Lung (tissue), 12 donors: Measurements from ENCODE around the gene AK6. TPM values are rescaled to one million over a fixed set of nuclear protein-coding genes. Genes with fewer than 3 reads are reported as not detected.

ENCODE experiments used
- ATAC-seq: fragments of 200-7000 bp; cut with Tn5 transposase; one replicate; pipeline ENCODE4 v1.9.1; 2020; ENCODE audit warnings: moderate number of reproducible peaks; ENCODE audit not compliant: insufficient read depth, low FRiP score
- DNase-seq, 3 donors: peaks; one replicate each; pipeline ENCODE4 v3.0.0-alpha.2; 2013 to 2017
- H3K27ac ChIP-seq, 2 donors: one replicate each; pipeline ENCODE4 v1.5.1; 2013; ENCODE audit warnings: mild to moderate bottlenecking in 2 of 2, moderate library complexity in 2 of 2, control low read depth in 1 of 2, inconsistent platforms in 1 of 2, low read depth in 1 of 2, low read length in 1 of 2
- H3K27me3 ChIP-seq, 3 donors: one replicate each; pipeline ENCODE4 v1.5.1; 2013; ENCODE audit warnings: low read length in 2 of 3; ENCODE audit not compliant: control insufficient read depth in 3 of 3, insufficient read depth in 3 of 3
- H3K36me3 ChIP-seq, 4 donors: one replicate each; pipeline ENCODE4 v1.5.1; 2013; ENCODE audit warnings: low read length in 4 of 4, mild to moderate bottlenecking in 1 of 4, moderate library complexity in 1 of 4; ENCODE audit not compliant: control insufficient read depth in 4 of 4, insufficient read depth in 4 of 4
- H3K4me1 ChIP-seq, 5 donors: one replicate each; pipeline ENCODE4 v1.5.1; 2013; ENCODE audit warnings: low read length in 5 of 5, mild to moderate bottlenecking in 2 of 5, moderate library complexity in 1 of 5; ENCODE audit not compliant: control insufficient read depth in 5 of 5, insufficient read depth in 5 of 5
- H3K4me3 ChIP-seq: one replicate; pipeline ENCODE4 v1.5.1; 2013; ENCODE audit warnings: mild to moderate bottlenecking, control low read depth, moderate library complexity
- H3K9ac ChIP-seq, 2 donors: one replicate each; pipeline ENCODE4 v1.5.1; 2013; ENCODE audit warnings: low read length in 2 of 2, control low read depth in 1 of 2; ENCODE audit not compliant: insufficient read depth in 1 of 2
- H3K9me3 ChIP-seq, 4 donors: one replicate each; pipeline ENCODE4 v1.5.1; 2013; ENCODE audit warnings: low read length in 3 of 4, mild to moderate bottlenecking in 1 of 4, moderate library complexity in 1 of 4; ENCODE audit not compliant: control insufficient read depth in 4 of 4, insufficient read depth in 3 of 4
- CTCF ChIP-seq: IDR thresholded peaks from 2 replicates; pipeline ENCODE4 v1.5.1; 2012; ENCODE audit warnings: mild to moderate bottlenecking; ENCODE audit errors: control extremely low read depth, extremely low read depth
- WGBS, 2 donors: extraction: QIAGEN DNeasy Blood & Tissue Kit; methylation state at CpG; one replicate each; pipeline ENCODE4 v1.1.7; 2013; 5-methylcytosine and 5-hydroxymethylcytosine counted together
- polyA plus RNA-seq, 2 donors: library from polyadenylated mRNA; stranded (reverse); fragments of 200-250 nt; gene quantifications; one replicate each; pipeline ENCODE4 v1.2.1, GENCODE V29; 2013
- total RNA-seq, 2 donors: library from RNA; depleted of rRNA in 1 of 2; stranded (reverse); fragments of >200 nt in 1 of 2; gene quantifications; one replicate each; pipeline ENCODE4 v1.2.1, GENCODE V29; 2014 to 2021
- donor health status: control.
- donor health status: control.
- donor health status: Bipolar disorder and iron deficiency.
- donor health status: healthy.
- donor health status: DM: yes; HTN: yes; CAD: no.

Gene AK6
- total and polyA plus RNA-seq, 4 donors, result 20.6 to 38.0 (median 33.7) TPM

GRCh38 chr5:69404659-69405330 is 35.5 kb upstream of the AK6 start:
- Histone ChIP-seq H3K4me1 (no peaks in the 10 kb centered on the region), H3K27ac (no peak overlapping the region), H3K4me3 (no peak overlapping the region), H3K27me3 (no peaks in the 10 kb centered on the region), H3K36me3 (peaks cover 12 to 30% (median 20%) of the 10 kb centered on the region in 4 donors), H3K9me3 (peaks cover 0 to 2% (median 0%) of the 10 kb centered on the region in 4 donors), H3K9ac (no peak overlapping the region)
- TF ChIP-seq CTCF, result no peak
- ATAC-seq (no peak), DNase-seq (no peak)
- WGBS, 2 donors, result 79 to 90% methylated on average over 15 of the region's 15 CpGs

- no peak for TF ChIP-seq CTCF
- H3K9ac ChIP-seq, result no peak overlapping the region
- H3K36me3 ChIP-seq, result peaks cover 0 to 17% (median 15%) of the 10 kb centered on the region in 4 donors
- DNase-seq (no peak), ATAC-seq (no peak)
- no peaks in the 10 kb centered on the region for H3K4me1 ChIP-seq
- no peak overlapping the region for H3K27ac ChIP-seq
- no peaks in the 10 kb centered on the region for H3K27me3 ChIP-seq
- H3K4me3 ChIP-seq, result no peak overlapping the region
- no peaks in the 10 kb centered on the region for H3K9me3 ChIP-seq
Measured at GRCh38 chr5:69378376-69378775, 9.1 kb upstream of the AK6 start.

- DNase-seq, result no peak
- H3K27me3 ChIP-seq, result no peaks in the 10 kb centered on the region
- no peaks in the 10 kb centered on the region for H3K9me3 ChIP-seq
- WGBS, 2 donors, result 96% methylated on average over 4 of the region's 4 CpGs
- peaks cover 0 to 10% (median 7%) of the 10 kb centered on the region in 4 donors for H3K36me3 ChIP-seq
- no peak overlapping the region for H3K9ac ChIP-seq
- H3K4me3 ChIP-seq, result no peak overlapping the region
- H3K27ac ChIP-seq, result no peak overlapping the region
- H3K4me1 ChIP-seq, result peaks cover 0 to 9% (median 4%) of the 10 kb centered on the region in 5 donors
- ATAC-seq, result no peak
- TF ChIP-seq CTCF, result no peak
Measured at GRCh38 chr5:69374911-69375446, 5.7 kb upstream of the AK6 start.
